Cardiac ventricle fibroblast (primary cell): ENCODE results near the gene NSUN3. TPM values are rescaled to one million over a fixed set of nuclear protein-coding genes. Genes with fewer than 3 reads are reported as not detected.

Source experiments
- total RNA-seq: library from RNA; depleted of rRNA; stranded (reverse); fragments of >200 nt; gene quantifications from 2 replicates; pipeline ENCODE4 v1.2.3, GENCODE V29; 2015

Gene NSUN3
- 4.1 and 6.3 TPM in 2 replicates for total RNA-seq

GRCh38 chr3:94062513-94063404 lies at the start of gene NSUN3, which contains the start of gene DHFR2:
NSUN3 (plus strand) TSS chr3:94063061; CDS start chr3:94063127, 66 bp downstream.
DHFR2 (minus strand) TSS chr3:94062916; CDS start chr3:94061511, 1,405 bp downstream.

GRCh38 chr3:94028093-94028837 lies 34.6 kb upstream of the NSUN3 start, which contains the start of gene STX19:
STX19 (minus strand) TSS chr3:94028597; CDS start chr3:94015269, 13,328 bp downstream.

Other genes starting within 250 kb of the NSUN3 start
- gene PROS1, start 89.2 kb upstream of the NSUN3 start, total RNA-seq: 119 and 142 TPM in 2 replicates
- gene ARL13B, start 82.9 kb upstream of the NSUN3 start, total RNA-seq: 7.1 and 7.8 TPM in 2 replicates
- gene STX19, start 34.5 kb upstream of the NSUN3 start, total RNA-seq: not detected in 2 replicates
- gene DHFR2, start 145 bp upstream of the NSUN3 start, total RNA-seq: 5.7 and 6.5 TPM in 2 replicates